GM12878 (cell line): ENCODE measurements around the gene NOS1.

Experiments used
- ATF7 ChIP-seq: fragments of 450-650 bp; IDR thresholded peaks from 2 replicates; pipeline ENCODE4 v1.6.1; 2016; ENCODE audit warnings: low read depth, mild to moderate bottlenecking
- CHD2 ChIP-seq: IDR thresholded peaks from 2 replicates; pipeline ENCODE4 v1.6.1; 2011; ENCODE audit warnings: low read depth, low read length, improper control_type of control experiment, borderline replicate concordance
- CTCF ChIP-seq, 3 experiments: IDR thresholded peaks in 2 of 3; conservative IDR thresholded peaks in 1 of 3; 2 replicates each; pipeline ENCODE4 v1.5.1; 2011; ENCODE audit warnings: low read depth in 3 of 3, low read length in 3 of 3, mild to moderate bottlenecking in 3 of 3, control low read depth in 2 of 3, moderate library complexity in 2 of 3, inconsistent platforms in 1 of 3, mixed read lengths in 1 of 3; ENCODE audit not compliant: control insufficient read depth in 2 of 3, insufficient read depth in 1 of 3; ENCODE audit errors: extremely low read depth in 1 of 3
- EP300 ChIP-seq, 2 experiments: fragments of 150-350 bp in 1 of 2; IDR thresholded peaks; 2 replicates each; pipeline ENCODE4 v1.6.1; 2011 to 2012; ENCODE audit warnings: low read depth in 2 of 2, low read length in 2 of 2, borderline replicate concordance in 1 of 2, improper control_type of control experiment in 1 of 2, inconsistent platforms in 1 of 2; ENCODE audit not compliant: control insufficient read depth in 1 of 2
- IKZF1 ChIP-seq: fragments of 450-650 bp; conservative IDR thresholded peaks from 2 replicates; pipeline ENCODE4 v1.6.1; 2017; ENCODE audit warnings: antibody characterized with exemption, mild to moderate bottlenecking
- MXI1 ChIP-seq: fragments of 150-350 bp; IDR thresholded peaks from 2 replicates; pipeline ENCODE4 v1.6.1; 2011; ENCODE audit warnings: low read depth, mild to moderate bottlenecking, inconsistent platforms, low read length, improper control_type of control experiment
- POLR2A ChIP-seq: IDR thresholded peaks from 2 replicates; pipeline ENCODE4 v1.6.1; 2011; ENCODE audit warnings: low read depth, mild to moderate bottlenecking, low read length
- POLR2AphosphoS5 ChIP-seq: IDR thresholded peaks from 2 replicates; pipeline ENCODE4 v1.6.1; 2011; ENCODE audit warnings: mild to moderate bottlenecking, low read length, inconsistent platforms
- SPI1 ChIP-seq: IDR thresholded peaks from 2 replicates; pipeline ENCODE4 v1.6.1; 2011; ENCODE audit warnings: low read depth, mild to moderate bottlenecking, low read length, moderate library complexity, borderline replicate concordance; ENCODE audit not compliant: insufficient read depth
- TBL1XR1 ChIP-seq: IDR thresholded peaks from 2 replicates; pipeline ENCODE4 v1.6.1; 2012; ENCODE audit warnings: low read depth, low read length, improper control_type of control experiment
- TCF12 ChIP-seq: IDR thresholded peaks from 2 replicates; pipeline ENCODE4 v1.6.1; 2011; ENCODE audit warnings: low read depth, mild to moderate bottlenecking, low read length

- no peak for TF ChIP-seq CTCF (IDR thresholded peaks at IDR 0.05 in 2 of 3, conservative IDR thresholded peaks at IDR 0.05 in 1 of 3; ENCODE audit: control insufficient read depth in 2 of 3, extremely low read depth in 1 of 3, insufficient read depth in 1 of 3, low read depth in 3 of 3, low read length in 3 of 3)
- TF ChIP-seq EP300 (IDR thresholded peaks at IDR 0.05; ENCODE audit: borderline replicate concordance in 1 of 2, control insufficient read depth in 1 of 2, low read depth in 2 of 2, low read length in 2 of 2), result no peak
- TF ChIP-seq CHD2, result no peak
- peak; percentile 45; the same call in 1 of the 2 replicates for TF ChIP-seq TCF12
- TF ChIP-seq POLR2AphosphoS5, result peak; percentile 92
- TF ChIP-seq MXI1, result no peak
- no peak for TF ChIP-seq ATF7
- TF ChIP-seq POLR2A, result peak; percentile 99
- no peak for TF ChIP-seq SPI1
- peak; percentile 56 for TF ChIP-seq IKZF1
- TF ChIP-seq TBL1XR1, result no peak
Observed at GRCh38 chr12:117190210-117190781, 171.1 kb downstream of the NOS1 start, which contains the start of gene FBXO21.
